DND-41 (cell line): ENCODE data around the gene RPS6KA6.

Experiments
- ATAC-seq: fragments of 200-7000 bp; cut with Tn5 transposase; 3 replicates; pipeline ENCODE4 v1.9.1; 2021; ENCODE audit warnings: low read depth; ENCODE audit not compliant: insufficient read depth
- DNase-seq: peaks from one replicate; pipeline ENCODE4 v3.0.0-alpha.2; 2020
- H2AFZ ChIP-seq: 2 replicates; pipeline ENCODE4 v1.6.0; 2012; ENCODE audit warnings: low read depth, low read length
- H3K27ac ChIP-seq: 2 replicates; pipeline ENCODE4 v1.5.1; 2012; ENCODE audit warnings: low read length, inconsistent platforms
- H3K27me3 ChIP-seq: fragments of 200-600 bp; sonication (generic); 2 replicates; pipeline ENCODE4 v1.6.0; 2012; ENCODE audit warnings: low read length, mild to moderate bottlenecking, inconsistent platforms; ENCODE audit not compliant: insufficient read depth, poor library complexity
- H3K36me3 ChIP-seq: 2 replicates; pipeline ENCODE4 v1.5.1; 2012; ENCODE audit warnings: low read length, inconsistent platforms; ENCODE audit not compliant: insufficient read depth
- H3K4me1 ChIP-seq: 2 replicates; pipeline ENCODE4 v1.5.1; 2012; ENCODE audit warnings: mild to moderate bottlenecking, low read length; ENCODE audit not compliant: insufficient read depth
- H3K4me2 ChIP-seq: 2 replicates; pipeline ENCODE4 v1.6.0; 2012; ENCODE audit warnings: mild to moderate bottlenecking, moderate library complexity, low read length, inconsistent platforms; ENCODE audit not compliant: insufficient read depth
- H3K4me3 ChIP-seq, 2 experiments: fragments of 200-600 bp in 1 of 2; shearing (Covaris generic) in 1 of 2; 2 replicates each; pipeline ENCODE4 v1.5.1; 2012 to 2016; ENCODE audit warnings: inconsistent platforms in 2 of 2, low read length in 2 of 2, mild to moderate bottlenecking in 2 of 2, low read depth in 1 of 2, moderate library complexity in 1 of 2
- H3K79me2 ChIP-seq: 2 replicates; pipeline ENCODE4 v1.6.0; 2012; ENCODE audit warnings: low read length, inconsistent platforms; ENCODE audit not compliant: insufficient read depth
- H3K9ac ChIP-seq: 2 replicates; pipeline ENCODE4 v1.6.0; 2012; ENCODE audit warnings: low read depth, mild to moderate bottlenecking, inconsistent platforms, low read length, moderate library complexity
- H3K9me3 ChIP-seq: 2 replicates; pipeline ENCODE4 v1.5.1; 2012; ENCODE audit warnings: low read length, moderate library complexity, mild to moderate bottlenecking, inconsistent platforms; ENCODE audit not compliant: insufficient read depth, severe bottlenecking
- H4K20me1 ChIP-seq: 2 replicates; pipeline ENCODE4 v1.6.0; 2012; ENCODE audit warnings: low read length; ENCODE audit not compliant: insufficient read depth
- EZH2 ChIP-seq: IDR thresholded peaks from 3 replicates; pipeline ENCODE4 v1.6.1; 2012; ENCODE audit warnings: borderline replicate concordance, low read depth, mild to moderate bottlenecking, moderate library complexity, low read length, inconsistent platforms; ENCODE audit not compliant: severe bottlenecking
- TF ChIP-seq, protein P1 (sequence below): IDR thresholded peaks from 2 replicates; pipeline ENCODE4 v1.5.1; 2012; ENCODE audit warnings: borderline replicate concordance, low read length, moderate library complexity, mild to moderate bottlenecking; ENCODE audit not compliant: poor library complexity, severe bottlenecking; ENCODE audit errors: extremely low read depth

RPS6KA6 gene

DNA sequence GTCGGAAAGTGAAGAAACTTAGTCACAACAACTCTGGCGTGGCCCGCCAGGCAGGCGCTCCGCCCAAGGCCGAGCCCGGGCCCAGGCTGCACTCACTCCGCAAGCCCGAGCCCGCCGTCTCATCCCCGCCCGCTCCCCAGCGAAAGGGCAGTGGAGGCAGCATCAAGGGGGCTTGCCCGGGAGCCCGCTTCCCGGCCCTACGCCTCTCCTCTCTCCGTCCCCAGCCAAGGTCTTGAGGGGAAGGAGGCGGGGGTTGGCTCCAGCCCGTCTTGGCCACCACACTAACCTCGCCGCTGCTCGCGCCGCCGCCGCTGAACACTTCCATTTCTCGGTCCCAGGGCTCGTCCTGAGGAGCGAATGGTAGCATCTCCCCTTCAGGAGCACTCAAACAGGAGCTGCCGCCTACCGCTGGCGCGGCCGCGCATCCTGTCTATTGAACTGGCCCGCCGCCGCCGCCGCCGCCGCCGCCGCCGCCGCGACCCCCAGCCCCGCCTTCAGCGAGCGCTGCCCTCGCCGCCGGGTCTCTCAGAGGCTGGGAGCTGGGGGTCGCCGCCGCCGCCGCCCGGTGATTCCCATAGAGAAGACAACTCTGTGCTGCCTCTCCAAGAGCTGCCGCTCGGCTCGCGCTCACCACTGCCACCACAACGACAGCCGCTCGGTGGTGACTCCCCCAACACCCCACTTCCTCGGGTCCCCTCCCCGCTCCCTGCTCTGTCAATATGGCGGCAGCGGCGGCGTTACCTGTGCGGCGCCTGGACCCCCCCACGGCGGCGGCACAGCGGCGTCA, at the start of gene RPS6KA6:
Gene RPS6KA6 (minus strand): TSS at position 667 of the 787 bp plus-strand sequence. CDS start 300 bp downstream, at position 367.
- Histone ChIP-seq H3K79me2 (no peaks in the 10 kb centered on the region), H3K9me3 (no peaks in the 10 kb centered on the region), H3K9ac (no peak within 1 kb of the TSS), H3K4me1 (no peaks in the 10 kb centered on the region), H3K27ac (no peak within 1 kb of the TSS), H3K4me2 (no peak within 1 kb of the TSS), H2AFZ (no peak within 1 kb of the TSS), H3K27me3 (no peaks in the 10 kb centered on the region), H3K36me3 (no peaks in the 10 kb centered on the region), H4K20me1 (no peaks in the 10 kb centered on the region), H3K4me3 (no peak within 1 kb of the TSS)
- TF ChIP-seq EZH2: no peak
- TF ChIP-seq, protein P1, sequence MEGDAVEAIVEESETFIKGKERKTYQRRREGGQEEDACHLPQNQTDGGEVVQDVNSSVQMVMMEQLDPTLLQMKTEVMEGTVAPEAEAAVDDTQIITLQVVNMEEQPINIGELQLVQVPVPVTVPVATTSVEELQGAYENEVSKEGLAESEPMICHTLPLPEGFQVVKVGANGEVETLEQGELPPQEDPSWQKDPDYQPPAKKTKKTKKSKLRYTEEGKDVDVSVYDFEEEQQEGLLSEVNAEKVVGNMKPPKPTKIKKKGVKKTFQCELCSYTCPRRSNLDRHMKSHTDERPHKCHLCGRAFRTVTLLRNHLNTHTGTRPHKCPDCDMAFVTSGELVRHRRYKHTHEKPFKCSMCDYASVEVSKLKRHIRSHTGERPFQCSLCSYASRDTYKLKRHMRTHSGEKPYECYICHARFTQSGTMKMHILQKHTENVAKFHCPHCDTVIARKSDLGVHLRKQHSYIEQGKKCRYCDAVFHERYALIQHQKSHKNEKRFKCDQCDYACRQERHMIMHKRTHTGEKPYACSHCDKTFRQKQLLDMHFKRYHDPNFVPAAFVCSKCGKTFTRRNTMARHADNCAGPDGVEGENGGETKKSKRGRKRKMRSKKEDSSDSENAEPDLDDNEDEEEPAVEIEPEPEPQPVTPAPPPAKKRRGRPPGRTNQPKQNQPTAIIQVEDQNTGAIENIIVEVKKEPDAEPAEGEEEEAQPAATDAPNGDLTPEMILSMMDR: no peak
- ATAC-seq (no peak), DNase-seq (no peak)

DNA sequence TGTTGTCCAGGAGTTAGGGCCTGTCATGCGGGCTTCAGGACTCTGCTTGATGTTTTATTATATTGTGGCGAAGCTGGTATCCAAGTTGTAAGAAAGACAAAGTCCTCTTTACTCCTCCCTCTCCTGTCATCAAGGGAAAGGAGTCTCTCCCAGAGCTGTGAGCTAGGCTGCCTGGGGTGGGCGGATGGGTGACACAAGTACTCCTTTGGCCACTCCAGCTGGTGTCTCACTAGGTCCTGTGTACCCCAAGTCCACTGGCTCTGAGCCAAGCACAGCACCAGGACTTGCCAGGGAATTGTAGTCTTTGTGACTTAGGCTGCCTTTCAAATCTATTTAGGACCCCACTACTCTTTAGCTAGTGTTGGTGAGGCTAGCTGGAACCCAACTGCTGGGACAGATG, 36.7 kb upstream of the RPS6KA6 start:
- Histone ChIP-seq H3K36me3 (no peaks in the 10 kb centered on the region), H3K4me3 (no peak overlapping the region), H3K79me2 (no peaks in the 10 kb centered on the region), H2AFZ (no peak overlapping the region), H3K4me2 (no peak overlapping the region), H4K20me1 (no peaks in the 10 kb centered on the region), H3K27me3 (no peaks in the 10 kb centered on the region), H3K9me3 (no peaks in the 10 kb centered on the region), H3K27ac (no peak overlapping the region), H3K9ac (no peak overlapping the region), H3K4me1 (no peaks in the 10 kb centered on the region)
- DNase-seq: no peak
- no peak for ATAC-seq
- TF ChIP-seq EZH2: no peak
- TF ChIP-seq, protein P1: no peak

DNA sequence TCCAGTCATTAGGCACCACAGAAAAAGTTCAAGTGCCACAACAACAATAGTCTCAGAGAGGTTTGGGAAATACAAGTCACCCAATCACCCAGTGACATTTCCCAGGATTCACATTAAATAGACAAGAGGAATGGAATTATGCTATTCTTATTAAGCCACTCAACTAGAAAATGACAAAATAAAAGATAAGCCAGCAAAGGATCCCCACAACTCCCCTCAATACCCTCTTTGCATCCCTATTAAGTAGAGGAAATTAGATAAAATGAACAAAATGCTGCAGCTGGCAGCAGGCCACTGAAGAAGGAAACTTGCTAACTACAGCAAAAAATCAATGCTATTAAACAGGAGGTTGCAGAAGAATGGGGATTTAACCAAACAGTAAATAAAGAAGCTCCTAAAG, 35.3 kb upstream of the RPS6KA6 start:
- no peaks in the 10 kb centered on the region for H3K79me2 ChIP-seq
- H3K4me3 ChIP-seq: no peak overlapping the region
- no peak overlapping the region for H3K27ac ChIP-seq
- H3K4me1 ChIP-seq: no peaks in the 10 kb centered on the region
- no peaks in the 10 kb centered on the region for H3K36me3 ChIP-seq
- DNase-seq: no peak
- TF ChIP-seq EZH2: no peak
- TF ChIP-seq, protein P1: no peak
- H2AFZ ChIP-seq: no peak overlapping the region
- H4K20me1 ChIP-seq: no peaks in the 10 kb centered on the region
- no peaks in the 10 kb centered on the region for H3K9me3 ChIP-seq
- no peak overlapping the region for H3K4me2 ChIP-seq
- no peak overlapping the region for H3K9ac ChIP-seq
- H3K27me3 ChIP-seq: no peaks in the 10 kb centered on the region
- ATAC-seq: no peak
